T47D (cell line): Measurements from ENCODE around the gene CCDC200.
"Not testable (repeated sequence)": the region's sequence is repeated elsewhere in the genome, so short reads cannot be mapped to it uniquely, and the experiment has no call there.

Experiments
- DNase-seq, 2 experiments: peaks; one replicate each; pipeline versions ENCODE4 v3.0.0 to v3.0.0-alpha.2; 2011 to 2012; ENCODE audit warnings: low read depth in 1 of 2, low spot score in 1 of 2
- JUND ChIP-seq: IDR thresholded peaks from 2 replicates; pipeline ENCODE4 v1.6.1; 2012; ENCODE audit warnings: low read depth
- in situ Hi-C: cut with HindIII; loops from 2 replicates; pipeline ENCODE4 v1.10.0; 2016; ENCODE audit warnings: low sequenced_read_pairs, low pct_unique_long_range_greater_than_20kb

Gene CCDC200

DNA sequence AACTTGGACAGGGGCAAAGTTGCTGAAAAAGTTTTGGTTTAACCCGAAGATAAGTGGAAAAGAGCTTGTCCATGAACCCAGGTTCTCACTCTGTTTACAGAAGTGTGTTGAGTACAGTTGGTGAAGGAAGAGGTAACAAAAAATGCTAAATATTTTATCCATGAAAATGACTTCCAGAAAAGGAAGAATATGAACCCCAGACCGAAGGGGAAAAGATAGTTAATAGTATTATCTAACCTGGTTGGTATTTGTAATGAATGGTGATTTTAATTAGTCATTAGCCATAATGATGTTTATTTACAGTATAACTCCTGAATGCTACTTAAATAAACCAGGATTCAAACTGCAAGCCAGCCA is 17.3 kb downstream of the CCDC200 start:
- TF ChIP-seq JUND, result no peak
- DNase-seq, result no peak
- in situ Hi-C loops, result no loop called here

DNA sequence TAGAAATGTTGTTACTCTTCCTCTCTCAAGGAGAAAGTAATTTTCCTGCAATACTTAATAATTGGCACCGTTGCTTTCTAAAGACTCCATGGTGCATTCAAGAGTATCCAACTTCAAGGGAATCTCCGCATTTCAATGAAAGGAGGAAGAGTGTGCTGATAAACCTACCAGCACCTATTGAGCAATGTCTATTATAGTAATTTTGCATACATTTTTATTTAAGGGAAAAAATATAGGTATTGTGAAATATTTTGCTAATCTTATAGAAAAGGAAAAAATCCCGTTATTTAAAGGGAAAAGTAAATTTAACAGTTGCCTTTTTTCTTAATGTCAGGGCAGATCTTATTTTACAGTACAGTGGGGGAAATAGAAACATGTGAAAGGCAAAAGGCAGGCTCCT is 17.8 kb downstream of the CCDC200 start:
- no peak for TF ChIP-seq JUND
- in situ Hi-C loops, result no loop called here
- DNase-seq, result no peak

DNA sequence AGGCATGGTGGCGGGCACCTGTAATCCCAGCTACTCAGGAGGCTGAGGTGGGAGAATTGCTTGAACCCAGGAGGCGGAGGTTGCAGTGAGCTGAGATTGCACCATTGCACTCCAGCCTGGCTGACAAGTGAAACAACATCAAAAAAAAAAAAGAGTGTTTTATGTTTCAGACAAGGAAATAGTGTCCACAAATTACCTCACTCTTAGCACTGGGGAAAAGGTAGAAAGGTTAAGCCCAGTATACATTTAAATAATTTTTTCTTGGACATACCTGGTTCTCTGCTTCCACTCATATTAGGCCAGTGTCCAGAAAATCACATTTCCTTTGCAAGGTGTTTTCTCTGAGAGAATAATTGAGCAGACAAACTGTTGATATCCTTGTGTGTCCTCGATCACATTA is 25.4 kb downstream of the CCDC200 start:
- in situ Hi-C loops, DNase-seq: not testable (repeated sequence)

DNA sequence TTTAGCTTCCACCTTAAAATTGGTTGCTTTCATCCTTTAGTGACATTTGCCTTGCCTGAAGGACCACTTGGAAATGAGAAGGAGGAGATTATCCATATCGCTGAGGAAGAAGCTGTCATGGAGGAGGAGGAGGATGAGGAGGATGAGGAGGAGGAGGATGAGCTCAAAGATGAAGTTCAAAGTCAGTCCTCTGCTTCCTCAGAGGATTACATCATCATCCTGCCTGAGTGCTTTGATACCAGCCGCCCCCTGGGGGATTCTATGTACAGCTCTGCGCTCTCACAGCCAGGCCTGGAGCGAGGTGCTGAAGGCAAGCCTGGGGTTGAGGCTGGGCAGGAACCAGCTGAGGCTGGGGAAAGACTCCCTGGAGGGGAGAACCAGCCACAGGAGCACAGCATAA is 28.3 kb downstream of the CCDC200 start:
- DNase-seq, result no peak
- no peak for TF ChIP-seq JUND
- in situ Hi-C loops, result no loop called here

DNA sequence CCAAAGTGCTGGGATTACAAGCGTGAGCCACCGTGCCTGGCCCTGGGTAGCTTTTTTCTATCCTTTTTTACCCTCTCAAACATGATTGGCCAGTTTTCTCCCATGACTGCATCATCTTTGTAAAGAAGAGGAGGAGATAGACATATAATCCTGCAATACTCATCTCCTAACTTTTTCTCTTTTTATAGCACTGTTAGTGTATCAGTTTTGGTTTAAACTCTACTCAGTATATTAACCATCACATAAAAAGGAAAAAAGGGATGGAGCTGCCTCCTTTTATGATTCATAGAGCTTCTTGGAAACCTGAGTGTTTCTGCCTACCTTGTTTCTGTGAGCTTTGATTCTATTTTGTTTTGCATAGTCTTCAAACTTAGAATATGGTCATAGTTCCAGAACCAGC is 28.8 kb downstream of the CCDC200 start:
- DNase-seq, result no peak
- TF ChIP-seq JUND, result no peak
- in situ Hi-C loops, result no loop called here

DNA sequence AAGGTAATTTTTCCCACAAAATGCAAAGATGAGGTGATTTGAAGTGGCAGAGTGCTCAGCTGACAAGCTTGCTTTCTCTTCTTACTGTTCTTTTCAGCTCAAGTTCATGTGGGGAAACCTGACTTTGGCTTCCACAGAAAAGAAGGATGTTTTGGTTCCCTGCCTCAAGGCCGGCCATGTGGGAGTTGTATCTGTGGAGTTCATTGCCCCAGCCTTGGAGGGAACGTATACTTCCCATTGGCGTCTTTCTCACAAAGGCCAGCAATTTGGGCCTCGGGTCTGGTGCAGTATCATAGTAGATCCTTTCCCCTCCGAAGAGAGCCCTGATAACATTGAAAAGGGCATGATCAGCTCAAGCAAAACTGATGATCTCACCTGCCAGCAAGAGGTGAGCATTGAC is 35.2 kb downstream of the CCDC200 start:
- in situ Hi-C loops, result no loop called here
- no peak for DNase-seq
- TF ChIP-seq JUND, result no peak

DNA sequence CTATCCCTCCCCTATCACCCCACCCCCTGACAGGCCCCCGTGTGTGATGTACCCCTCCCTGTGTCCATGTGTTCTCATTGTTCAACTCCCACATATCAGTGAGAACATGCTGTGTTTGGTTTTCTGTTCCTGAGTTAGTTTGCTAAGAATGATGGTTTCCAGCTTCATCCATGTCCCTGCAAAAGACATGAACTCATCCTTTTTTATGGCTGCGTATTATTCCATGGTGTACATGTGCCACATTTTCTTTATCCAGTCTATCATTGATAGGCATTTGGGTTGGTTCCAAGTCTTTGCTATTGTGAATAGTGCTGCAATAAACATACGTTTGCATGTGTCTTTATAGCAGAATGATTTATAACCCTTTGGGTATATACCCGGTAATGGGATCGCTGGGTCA is 41.8 kb downstream of the CCDC200 start:
- DNase-seq, in situ Hi-C loops: not testable (repeated sequence)

DNA sequence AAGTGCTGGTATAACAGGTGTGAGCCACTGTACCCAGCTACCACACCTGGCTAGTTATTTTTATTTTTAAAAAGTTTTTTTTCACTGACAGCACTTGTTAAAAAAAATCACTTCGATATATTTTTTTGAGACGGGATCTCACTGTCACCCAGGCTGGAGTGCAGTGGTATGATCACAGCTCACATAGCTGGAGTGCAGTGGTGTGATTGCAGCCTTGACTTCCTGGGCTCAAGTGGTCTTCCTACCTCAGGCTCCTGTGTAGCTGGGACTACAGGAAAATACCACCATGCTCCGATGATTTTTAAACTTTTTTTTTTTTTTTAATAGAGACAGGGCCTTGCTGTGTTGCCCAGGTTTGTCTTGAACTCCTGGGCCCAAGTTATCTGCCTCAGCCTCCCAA is 44.5 kb downstream of the CCDC200 start:
- TF ChIP-seq JUND, result no peak
- in situ Hi-C loops, result no loop called here
- DNase-seq, result no peak

DNA sequence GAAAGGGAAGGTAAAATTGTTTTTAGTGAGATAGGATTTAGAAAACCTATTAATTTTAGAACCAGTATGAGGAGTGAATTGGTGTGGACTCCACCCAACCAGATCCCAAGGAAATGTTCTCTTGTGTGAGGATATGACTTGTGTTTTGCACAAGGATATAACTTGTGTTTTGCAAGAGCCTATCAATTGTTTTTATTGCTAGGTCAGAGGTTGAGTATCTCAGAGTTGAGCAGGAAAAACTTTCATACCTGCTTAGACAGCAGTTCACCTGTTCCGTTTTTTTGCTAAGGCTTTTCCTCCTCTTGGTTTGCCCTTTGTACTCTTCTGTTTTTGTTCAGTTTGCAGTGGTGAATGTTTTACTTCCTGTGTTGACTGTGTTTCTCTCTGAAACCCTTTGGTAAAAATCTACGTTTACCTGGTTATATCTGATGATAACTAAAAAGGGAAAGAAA is 52.3 kb downstream of the CCDC200 start:
- TF ChIP-seq JUND, result no peak

DNA sequence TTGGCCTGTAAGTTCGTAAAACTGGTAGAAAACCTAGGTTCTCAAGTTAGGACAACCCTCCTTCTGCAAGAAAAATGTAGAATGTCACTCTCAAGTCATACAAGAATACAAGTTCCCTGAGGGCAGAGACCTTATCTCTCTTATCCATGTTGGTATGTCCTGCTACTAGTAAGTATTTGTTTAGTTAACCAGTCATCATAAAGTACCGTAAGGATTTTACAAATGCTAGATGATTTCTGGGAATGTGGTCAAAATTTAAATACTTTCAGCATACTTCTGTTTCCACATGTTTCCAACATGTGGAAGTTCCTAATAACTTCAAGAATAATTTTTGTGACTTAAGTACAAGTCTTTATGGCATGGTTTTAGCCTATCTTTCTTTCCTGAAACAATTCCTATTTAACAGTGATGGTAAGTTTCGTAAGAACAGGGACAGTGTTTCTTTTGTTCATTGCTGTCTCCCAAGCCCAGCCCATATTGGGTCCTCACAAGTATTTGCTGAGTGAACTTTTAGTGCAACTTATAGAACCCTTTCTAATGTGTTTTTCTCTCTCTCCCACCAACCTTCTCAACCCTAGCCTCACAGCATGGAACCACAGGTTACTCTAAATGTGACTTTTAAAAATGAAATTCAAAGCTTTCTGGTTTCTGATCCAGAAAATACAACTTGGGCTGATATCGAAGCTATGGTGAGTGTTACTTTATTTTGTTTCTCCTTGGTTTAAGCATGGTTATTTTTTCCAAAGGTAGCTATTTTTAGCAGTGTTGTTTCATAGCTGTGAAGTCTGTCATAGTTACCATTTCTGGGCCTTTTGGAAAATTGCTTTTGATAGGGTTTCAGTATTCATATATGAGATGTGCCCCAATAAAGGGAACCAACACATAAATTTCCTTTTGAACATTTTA is 53.0 kb downstream of the CCDC200 start:
- TF ChIP-seq JUND, result no peak
- peak in 1 of 2 experiments; percentile 60 for DNase-seq
- in situ Hi-C loops, result no loop called here

More for the DNA sequence above, 52.3 kb downstream of the CCDC200 start:
- DNase-seq, result no peak
- in situ Hi-C loops, result no loop called here

DNA sequence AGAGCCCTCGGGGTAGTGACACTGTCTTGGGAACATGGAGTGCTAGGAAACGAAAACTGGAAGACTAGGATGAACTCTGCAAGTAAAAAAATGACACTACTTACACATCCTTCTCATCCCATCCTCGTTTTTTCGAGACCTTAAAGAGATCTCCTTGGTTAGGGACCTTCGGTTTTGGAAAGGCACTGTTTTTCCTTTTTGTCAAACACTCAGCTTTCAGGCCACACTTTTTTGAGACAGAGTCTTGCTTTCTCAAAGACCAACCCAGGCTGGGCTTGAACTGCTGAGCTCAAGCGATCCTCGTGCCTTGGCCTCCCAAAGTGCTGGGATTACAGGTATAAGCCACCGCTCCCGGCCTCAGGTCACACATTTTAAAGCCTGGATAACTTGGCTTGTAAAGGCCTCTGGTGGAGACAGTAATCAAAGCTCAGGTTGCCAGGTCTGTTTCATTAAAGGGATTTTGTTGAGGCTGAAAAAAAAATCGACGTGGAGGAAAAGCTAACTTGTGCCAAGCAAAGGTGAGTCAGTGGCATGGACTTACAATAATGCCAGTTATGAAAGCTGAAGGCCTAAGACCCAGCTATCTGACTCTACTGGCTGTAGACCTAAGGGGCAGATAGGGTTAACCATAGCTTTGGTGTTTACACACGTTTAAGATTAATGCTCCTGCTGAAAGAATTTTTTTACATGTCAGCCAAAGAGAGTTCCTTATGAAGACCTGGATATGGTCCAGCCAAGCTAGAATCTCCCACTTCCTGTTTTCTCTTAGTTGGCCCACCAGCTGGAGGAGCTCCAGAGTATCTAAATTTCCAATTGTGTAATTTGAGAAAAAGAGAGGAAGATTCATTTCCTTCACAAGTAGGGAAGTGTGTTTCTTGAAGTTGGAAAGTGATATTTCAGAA is 56.6 kb downstream of the CCDC200 start:
- DNase-seq, result peak in 1 of 2 experiments; percentile 46
- no peak for TF ChIP-seq JUND

More for the DNA sequence above, 56.6 kb downstream of the CCDC200 start:
- in situ Hi-C loops, result no loop called here
